Measurements from ENCODE around the gene SLC27A3. TPM values are rescaled to one million over a fixed set of nuclear protein-coding genes. Genes with fewer than 3 reads are reported as not detected.

SLC27A3 gene
- total and polyA plus RNA-seq, 9 of the 15 experiments (the other 6 are each of a cell fraction or from before 2014, with no cell fraction given), result 0.57 to 5.2 (median 2.8) TPM

GRCh38 chr1:153728305-153729066 is 46.7 kb upstream of the SLC27A3 start (continued):
- TF ChIP-seq, protein P1, sequence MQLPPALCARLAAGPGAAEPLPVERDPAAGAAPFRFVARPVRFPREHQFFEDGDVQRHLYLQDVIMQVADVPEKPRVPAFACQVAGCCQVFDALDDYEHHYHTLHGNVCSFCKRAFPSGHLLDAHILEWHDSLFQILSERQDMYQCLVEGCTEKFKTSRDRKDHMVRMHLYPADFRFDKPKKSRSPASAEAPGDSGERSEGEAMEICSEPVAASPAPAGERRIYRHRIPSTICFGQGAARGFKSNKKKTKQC (CRISPR knock-in tag; IDR thresholded peaks at IDR 0.05), result 0 out of 2 replicates have a peak, but pooled peaks have one; percentile 22
- TF ChIP-seq ZNF3 (CRISPR knock-in tag; IDR thresholded peaks at IDR 0.05), result no peak
- TF ChIP-seq ZNF655 (CRISPR knock-in tag; IDR thresholded peaks at IDR 0.05), result no peak
- 0 out of 2 replicates have a peak, but pooled peaks have one; percentile 2 for TF ChIP-seq ZNF41 (CRISPR knock-in tag; conservative IDR thresholded peaks at IDR 0.05)
- 0 out of 4 replicates have a peak, but pooled peaks of 1 of the 2 experiments have one; percentile 3 for TF ChIP-seq FOXA3 (CRISPR knock-in tag; conservative IDR thresholded peaks at IDR 0.05 in 1 of 2, IDR thresholded peaks at IDR 0.05 in 1 of 2)
- peak; percentile 34; the same call in 1 of the 2 replicates for TF ChIP-seq ARID4B (CRISPR knock-in tag; IDR thresholded peaks at IDR 0.05)
- TF ChIP-seq MAZ (CRISPR knock-in tag; conservative IDR thresholded peaks at IDR 0.05 in 1 of 2, IDR thresholded peaks at IDR 0.05 in 1 of 2), result 0 out of 4 replicates have a peak, but pooled peaks of 1 of the 2 experiments have one; percentile 7
- TF ChIP-seq, protein P2, sequence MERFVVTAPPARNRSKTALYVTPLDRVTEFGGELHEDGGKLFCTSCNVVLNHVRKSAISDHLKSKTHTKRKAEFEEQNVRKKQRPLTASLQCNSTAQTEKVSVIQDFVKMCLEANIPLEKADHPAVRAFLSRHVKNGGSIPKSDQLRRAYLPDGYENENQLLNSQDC (CRISPR knock-in tag; IDR thresholded peaks at IDR 0.05), result peak; percentile 35; the same call in 1 of the 2 replicates
- TF ChIP-seq AFF1 (IDR thresholded peaks at IDR 0.05; ENCODE audit: low read depth in 1 of 2, partially characterized antibody in 2 of 2), result peak in 1 of 2 experiments; percentile 34
- TF ChIP-seq HNRNPLL (IDR thresholded peaks at IDR 0.05; ENCODE audit: low read depth, low read length, poor library complexity, severe bottlenecking), result no peak
- 0 out of 2 replicates have a peak, but pooled peaks have one; percentile 21 for TF ChIP-seq NFIC (IDR thresholded peaks at IDR 0.05)
- TF ChIP-seq ZBTB9 (CRISPR knock-in tag; IDR thresholded peaks at IDR 0.05), result 0 out of 2 replicates have a peak, but pooled peaks have one; percentile 17

All from K562 (cell line).